Mononuclear cell (primary cell): ENCODE measurements around the gene CSF3. TPM values are rescaled to one million over a fixed set of nuclear protein-coding genes. Genes with fewer than 3 reads are reported as not detected.

Experiments used
- H3K27me3 ChIP-seq: 2 replicates; pipeline ENCODE4 v1.6.0; 2011; ENCODE audit warnings: low read length, control low read depth; ENCODE audit not compliant: insufficient read depth
- H3K4me1 ChIP-seq: 2 replicates; pipeline ENCODE4 v1.5.1; 2011; ENCODE audit warnings: mild to moderate bottlenecking, low read length, control low read depth; ENCODE audit not compliant: insufficient read depth
- H3K4me3 ChIP-seq: 2 replicates; pipeline ENCODE4 v1.5.1; 2011; ENCODE audit warnings: mild to moderate bottlenecking, low read length, moderate library complexity
- H3K9me3 ChIP-seq: 2 replicates; pipeline ENCODE4 v1.5.1; 2011; ENCODE audit warnings: low read depth, mild to moderate bottlenecking, control low read depth, low read length
- total RNA-seq: library from RNA; depleted of rRNA; stranded (reverse); fragments of >200 nt; gene quantifications from one replicate; pipeline ENCODE4 v1.2.3, GENCODE V29; 2012

CSF3 gene
- total RNA-seq, 1 donor = not detected

DNA sequence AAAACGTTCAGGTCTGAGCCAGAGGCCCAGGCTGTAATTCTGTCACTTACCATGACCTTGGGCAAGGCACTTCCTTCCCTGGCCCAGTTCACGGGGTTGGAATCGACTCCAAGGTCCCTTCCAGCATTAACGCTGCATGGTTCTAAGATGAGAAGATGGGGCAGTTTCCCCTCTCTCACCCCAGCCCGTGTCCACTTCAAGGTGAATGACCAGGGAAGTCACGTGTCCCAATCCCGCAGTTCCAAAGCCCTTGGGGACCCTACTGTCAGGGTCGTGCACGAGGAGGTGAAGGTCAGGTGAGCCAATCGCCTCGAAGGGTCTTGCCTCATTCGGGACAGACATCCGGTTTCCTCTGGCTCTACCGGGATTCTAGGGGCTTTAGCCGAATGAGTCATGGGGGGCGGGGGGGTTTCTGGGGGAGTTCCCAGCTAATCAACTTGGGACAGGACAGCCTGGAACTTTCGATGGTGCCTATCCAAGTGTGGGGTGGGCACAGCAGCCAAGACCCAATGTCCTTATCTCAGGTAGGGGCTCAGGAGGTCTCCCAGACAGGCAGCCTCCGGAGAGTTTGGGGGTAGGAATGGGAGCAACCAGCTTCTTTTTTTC lies 762 bp upstream of the CSF3 start:
- Histone ChIP-seq H3K4me1 (peaks cover 10% of the 10 kb centered on the region), H3K27me3 (no peaks in the 10 kb centered on the region), H3K4me3 (no peak overlapping the region)

DNA sequence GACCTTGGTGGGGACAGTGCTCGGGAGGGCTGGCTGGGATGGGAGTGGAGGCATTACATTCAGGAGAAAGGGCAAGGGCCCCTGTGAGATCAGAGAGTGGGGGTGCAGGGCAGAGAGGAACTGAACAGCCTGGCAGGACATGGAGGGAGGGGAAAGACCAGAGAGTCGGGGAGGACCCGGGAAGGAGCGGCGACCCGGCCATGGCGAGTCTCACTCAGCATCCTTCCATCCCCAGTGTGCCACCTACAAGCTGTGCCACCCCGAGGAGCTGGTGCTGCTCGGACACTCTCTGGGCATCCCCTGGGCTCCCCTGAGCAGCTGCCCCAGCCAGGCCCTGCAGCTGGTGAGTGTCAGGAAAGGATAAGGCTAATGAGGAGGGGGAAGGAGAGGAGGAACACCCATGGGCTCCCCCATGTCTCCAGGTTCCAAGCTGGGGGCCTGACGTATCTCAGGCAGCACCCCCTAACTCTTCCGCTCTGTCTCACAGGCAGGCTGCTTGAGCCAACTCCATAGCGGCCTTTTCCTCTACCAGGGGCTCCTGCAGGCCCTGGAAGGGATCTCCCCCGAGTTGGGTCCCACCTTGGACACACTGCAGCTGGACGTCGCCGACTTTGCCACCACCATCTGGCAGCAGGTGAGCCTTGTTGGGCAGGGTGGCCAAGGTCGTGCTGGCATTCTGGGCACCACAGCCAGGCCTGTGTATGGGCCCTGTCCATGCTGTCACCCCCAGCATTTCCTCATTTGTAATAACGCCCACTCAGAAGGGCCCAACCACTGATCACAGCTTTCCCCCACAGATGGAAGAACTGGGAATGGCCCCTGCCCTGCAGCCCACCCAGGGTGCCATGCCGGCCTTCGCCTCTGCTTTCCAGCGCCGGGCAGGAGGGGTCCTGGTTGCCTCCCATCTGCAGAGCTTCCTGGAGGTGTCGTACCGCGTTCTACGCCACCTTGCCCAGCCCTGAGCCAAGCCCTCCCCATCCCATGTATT lies 1.1 kb downstream of the CSF3 start:
- Histone ChIP-seq H3K4me1 (peaks cover 6% of the 10 kb centered on the region), H3K4me3 (no peak overlapping the region), H3K27me3 (no peaks in the 10 kb centered on the region), H3K9me3 (no peaks in the 10 kb centered on the region)

More for the DNA sequence above, 762 bp upstream of the CSF3 start:
- no peaks in the 10 kb centered on the region for H3K9me3 ChIP-seq

DNA sequence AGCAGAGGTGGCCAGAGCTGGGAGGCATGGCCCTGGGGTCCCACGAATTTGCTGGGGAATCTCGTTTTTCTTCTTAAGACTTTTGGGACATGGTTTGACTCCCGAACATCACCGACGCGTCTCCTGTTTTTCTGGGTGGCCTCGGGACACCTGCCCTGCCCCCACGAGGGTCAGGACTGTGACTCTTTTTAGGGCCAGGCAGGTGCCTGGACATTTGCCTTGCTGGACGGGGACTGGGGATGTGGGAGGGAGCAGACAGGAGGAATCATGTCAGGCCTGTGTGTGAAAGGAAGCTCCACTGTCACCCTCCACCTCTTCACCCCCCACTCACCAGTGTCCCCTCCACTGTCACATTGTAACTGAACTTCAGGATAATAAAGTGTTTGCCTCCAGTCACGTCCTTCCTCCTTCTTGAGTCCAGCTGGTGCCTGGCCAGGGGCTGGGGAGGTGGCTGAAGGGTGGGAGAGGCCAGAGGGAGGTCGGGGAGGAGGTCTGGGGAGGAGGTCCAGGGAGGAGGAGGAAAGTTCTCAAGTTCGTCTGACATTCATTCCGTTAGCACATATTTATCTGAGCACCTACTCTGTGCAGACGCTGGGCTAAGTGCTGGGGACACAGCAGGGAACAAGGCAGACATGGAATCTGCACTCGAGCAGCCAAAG lies 2.3 kb downstream of the CSF3 start:
- H3K4me3 ChIP-seq = no peak overlapping the region
- H3K4me1 ChIP-seq = peaks cover 6% of the 10 kb centered on the region
- H3K9me3 ChIP-seq = no peaks in the 10 kb centered on the region
- H3K27me3 ChIP-seq = no peaks in the 10 kb centered on the region

DNA sequence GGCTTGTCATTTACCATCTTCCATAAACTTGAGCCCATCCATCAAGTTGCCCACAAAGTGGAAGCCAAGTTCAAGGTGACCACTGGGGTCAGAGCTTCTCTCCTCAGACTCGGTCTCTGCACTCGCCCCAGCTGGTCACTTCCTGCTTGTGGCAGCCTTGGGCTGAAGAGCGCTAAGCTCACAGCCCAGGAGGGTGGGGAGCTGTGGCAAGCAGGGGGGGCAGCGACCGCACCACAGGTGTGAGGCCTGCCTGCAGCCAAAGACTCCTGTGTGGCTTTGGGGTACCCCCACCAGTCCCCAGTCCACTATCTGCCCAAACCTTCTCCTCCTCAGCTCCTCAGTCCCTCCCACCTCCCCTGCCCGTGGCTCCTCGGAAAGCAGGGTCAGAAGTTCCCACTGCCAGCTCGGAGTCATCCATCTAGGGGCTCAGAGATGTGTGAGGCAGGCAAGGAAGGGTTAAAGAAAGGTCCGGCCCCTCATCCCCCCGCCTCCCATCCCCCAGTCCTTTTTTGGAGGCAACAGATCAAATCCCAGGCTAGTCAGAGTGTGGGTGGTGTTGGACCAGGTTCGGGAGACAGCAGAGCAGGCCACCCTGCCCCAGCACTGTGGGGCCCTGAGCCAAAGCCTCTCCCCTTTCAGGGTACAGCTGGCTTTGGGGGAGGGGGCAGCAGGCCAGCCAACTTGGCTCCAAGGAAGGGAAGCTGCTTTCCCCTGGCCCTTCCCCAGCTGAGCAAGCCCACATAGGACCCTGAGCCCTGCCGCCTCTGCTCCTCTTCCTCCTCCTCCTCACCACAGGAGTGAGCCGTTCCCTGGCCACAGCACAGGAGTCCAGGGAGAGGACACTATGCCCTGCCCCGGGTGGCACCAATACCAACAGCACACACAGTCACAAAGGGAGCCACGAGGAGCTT lies 3.2 kb downstream of the CSF3 start:
- Histone ChIP-seq H3K4me3 (no peak overlapping the region), H3K9me3 (no peaks in the 10 kb centered on the region), H3K27me3 (no peaks in the 10 kb centered on the region), H3K4me1 (peaks cover 4% of the 10 kb centered on the region)

DNA sequence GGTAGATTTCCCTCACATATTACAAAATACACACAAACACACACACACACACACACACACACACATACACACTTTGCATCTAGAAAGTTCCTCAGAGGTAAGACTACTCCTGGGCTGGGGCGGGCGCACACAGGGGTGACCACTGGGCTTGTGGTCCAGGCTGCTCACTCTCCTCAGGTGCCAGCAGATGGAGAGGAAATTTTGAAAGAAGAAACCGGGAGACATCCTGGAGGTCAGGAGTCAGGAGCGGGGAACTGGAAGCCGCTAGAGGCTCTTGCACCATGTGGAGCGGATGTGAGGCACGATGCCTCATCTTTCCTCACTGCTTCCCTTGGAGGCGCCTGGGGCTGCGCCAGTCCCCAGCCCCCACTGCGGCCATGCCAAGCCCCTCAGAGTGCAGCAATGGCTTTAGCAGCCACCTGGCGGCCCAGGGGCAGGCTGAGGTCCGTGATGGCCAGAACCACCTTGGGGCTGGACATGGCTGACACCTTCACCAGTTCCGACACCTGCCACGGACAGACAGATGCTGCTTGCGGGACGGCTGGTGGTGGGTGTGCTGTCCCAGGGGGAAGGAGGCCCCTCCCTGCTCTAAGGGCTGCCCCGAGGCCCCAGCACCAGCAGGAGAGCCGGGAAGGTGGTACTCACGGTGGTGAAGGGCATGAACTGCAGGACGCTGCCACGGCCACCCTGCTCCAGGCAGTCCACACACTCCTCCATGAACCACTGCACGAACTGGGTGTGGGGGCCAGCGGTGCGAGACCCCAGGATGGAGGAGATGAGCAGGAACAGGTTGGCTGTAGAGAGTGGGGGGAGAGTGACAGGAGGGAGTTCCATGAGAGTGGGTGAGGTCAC lies 4.1 kb downstream of the CSF3 start:
- Histone ChIP-seq H3K9me3 (no peaks in the 10 kb centered on the region), H3K4me3 (no peak overlapping the region), H3K27me3 (no peaks in the 10 kb centered on the region), H3K4me1 (no peaks in the 10 kb centered on the region)

DNA sequence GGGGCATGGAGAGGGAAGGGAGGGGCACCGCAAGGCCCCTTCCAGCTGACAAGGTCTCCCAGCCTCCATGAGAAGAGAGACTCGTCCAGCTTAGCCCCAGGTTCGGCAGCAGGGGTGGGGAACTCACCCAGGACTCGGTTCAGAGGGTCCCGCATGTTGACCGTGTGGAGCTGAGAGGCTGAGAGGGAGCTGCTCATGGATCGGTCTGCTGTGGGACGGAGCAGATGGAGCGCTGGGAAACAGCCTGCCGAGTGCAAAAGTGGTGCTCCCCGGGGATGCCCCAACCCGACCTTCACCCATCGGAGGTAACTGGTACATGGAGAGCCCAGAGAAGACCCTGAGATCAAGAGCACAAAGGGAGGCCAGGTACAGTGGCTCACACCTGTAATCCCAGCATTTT lies 4.9 kb downstream of the CSF3 start:
- H3K27me3 ChIP-seq = no peaks in the 10 kb centered on the region
- H3K4me1 ChIP-seq = no peaks in the 10 kb centered on the region
- no peaks in the 10 kb centered on the region for H3K9me3 ChIP-seq
- no peak overlapping the region for H3K4me3 ChIP-seq

DNA sequence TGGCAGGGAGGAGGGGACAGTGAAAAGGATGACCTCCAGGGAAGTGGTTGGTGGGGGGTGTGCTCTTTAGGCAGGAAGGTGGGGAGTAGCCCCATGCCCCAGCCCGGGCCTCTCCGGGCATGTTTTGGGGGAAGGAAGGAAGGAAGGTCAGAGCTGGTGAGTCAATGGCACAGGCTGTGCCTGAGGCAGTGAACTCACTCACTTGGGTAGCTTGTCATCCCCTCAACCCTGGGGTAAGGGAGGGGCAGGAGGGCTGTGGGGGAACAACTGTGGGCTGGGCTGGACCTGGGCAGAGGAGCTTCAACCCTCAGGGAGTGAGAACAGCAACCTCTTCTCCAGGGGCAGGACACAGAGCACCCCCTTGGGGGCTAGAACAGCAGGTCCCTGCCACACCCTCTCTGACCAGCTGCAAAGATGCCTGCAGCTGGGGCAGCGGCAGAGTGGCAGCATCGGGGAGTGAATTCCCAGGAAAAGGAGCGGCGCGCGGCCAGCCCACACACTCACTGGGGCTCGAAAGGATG lies 6.3 kb downstream of the CSF3 start:
- no peak overlapping the region for H3K4me3 ChIP-seq
- H3K27me3 ChIP-seq = no peaks in the 10 kb centered on the region
- no peaks in the 10 kb centered on the region for H3K9me3 ChIP-seq
- H3K4me1 ChIP-seq = peaks cover 9% of the 10 kb centered on the region

DNA sequence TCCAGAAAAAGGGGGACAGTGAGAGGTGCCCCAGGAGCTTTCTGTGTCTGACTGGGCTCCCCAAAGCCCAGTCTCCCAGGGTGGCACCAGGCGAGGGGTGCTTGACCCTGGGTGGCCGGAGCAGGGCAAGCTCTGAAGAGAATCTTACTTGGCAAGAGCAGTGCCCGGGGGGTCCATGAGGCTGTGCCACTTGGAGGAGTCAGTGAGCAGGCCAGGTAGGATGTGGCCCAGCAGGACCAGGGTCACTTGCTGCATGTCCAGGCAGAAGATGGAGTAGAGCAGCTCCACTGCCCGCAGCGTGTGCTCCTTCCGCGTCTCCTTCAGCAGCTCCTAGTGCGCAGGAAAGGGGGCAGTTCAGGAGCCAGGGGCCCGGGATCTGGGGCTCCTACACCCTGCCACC lies 7.3 kb downstream of the CSF3 start:
- Histone ChIP-seq H3K27me3 (no peaks in the 10 kb centered on the region), H3K9me3 (no peaks in the 10 kb centered on the region), H3K4me1 (peaks cover 14% of the 10 kb centered on the region)

DNA sequence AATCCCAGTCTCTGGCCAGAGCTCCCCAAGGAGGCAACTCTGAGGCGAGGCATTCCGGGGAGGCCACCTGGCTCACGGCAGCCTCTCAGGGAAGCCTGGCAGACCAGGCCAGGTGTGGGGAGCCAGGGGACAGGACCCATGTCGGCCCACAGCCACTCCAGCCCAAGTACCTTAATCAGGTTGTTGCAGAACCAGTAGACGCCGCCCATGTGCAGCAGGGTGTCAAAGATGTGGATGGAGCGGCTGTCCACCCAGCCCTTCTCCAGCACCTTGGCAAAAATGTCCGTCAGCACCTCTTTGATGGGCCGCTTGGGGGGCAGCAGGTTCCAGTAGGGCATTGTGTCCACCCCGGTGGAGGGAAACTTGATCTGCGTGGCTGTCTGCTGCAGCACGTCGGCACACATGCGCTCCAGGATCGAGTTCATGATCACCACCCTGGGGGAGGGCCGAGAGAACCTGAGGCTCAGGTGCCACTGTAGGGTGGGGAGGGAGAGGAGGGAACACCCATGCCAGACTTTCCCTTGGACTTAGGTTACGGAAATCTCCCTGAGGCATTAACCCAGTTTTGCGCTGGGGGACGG lies 7.8 kb downstream of the CSF3 start:
- no peaks in the 10 kb centered on the region for H3K27me3 ChIP-seq

More for the DNA sequence above, 7.3 kb downstream of the CSF3 start:
- no peak overlapping the region for H3K4me3 ChIP-seq

DNA sequence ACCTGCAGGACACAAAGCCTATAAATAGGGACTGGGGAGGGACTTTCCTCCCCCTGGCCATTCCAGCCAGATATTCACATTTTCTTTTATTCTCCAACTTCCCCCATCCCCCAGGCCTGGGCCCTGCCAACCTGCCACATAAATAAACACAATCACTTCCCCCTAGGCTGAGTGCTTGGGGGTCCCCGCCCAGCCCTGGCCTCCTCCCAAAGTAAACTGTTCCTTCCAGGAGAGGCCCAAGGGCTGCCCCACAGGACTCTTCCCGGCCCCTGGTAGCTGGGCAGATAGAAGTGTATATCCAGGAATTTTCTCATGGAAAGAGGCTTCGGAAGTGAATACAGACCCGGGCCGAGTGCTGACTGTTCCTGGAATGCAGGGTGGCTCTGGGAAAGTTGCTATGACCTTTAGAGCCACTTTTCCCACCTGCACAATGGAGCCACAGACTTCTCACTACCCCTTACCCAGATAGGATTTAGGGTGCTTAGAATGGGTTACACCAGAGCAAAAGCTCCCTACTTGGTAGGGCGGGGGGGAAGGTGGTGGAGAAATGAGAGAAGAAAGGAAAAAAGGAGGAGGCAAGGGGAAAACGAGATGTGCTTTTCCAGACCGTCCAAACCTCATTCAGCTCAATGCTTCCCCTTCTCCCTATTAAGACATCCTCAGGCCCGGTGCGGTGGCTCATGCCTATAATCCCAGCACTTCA lies 8.5 kb downstream of the CSF3 start:
- H3K4me1 ChIP-seq = peaks cover 14% of the 10 kb centered on the region
- H3K9me3 ChIP-seq = no peaks in the 10 kb centered on the region
- H3K27me3 ChIP-seq = no peaks in the 10 kb centered on the region
- no peak overlapping the region for H3K4me3 ChIP-seq

More for the DNA sequence above, 7.8 kb downstream of the CSF3 start:
- no peaks in the 10 kb centered on the region for H3K9me3 ChIP-seq
- peaks cover 14% of the 10 kb centered on the region for H3K4me1 ChIP-seq
- no peak overlapping the region for H3K4me3 ChIP-seq

DNA sequence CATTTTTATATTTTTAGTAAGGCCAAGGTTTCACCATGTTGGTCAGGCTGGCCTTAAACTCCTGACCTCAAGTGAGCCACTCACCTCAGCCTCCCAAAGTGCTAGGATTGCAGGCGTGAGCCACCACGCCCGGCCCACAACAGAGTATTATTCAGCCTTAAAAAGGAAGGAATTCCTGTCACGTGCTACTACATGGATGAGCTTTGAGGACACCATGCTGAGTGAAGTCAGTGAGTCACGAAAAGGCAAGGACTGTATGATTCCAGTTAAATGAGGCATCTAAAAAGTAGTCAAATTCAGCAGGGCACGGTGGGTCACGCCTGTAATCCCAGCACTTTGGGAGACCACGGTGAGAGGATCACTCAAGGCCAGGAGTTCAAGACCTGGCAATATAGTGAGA lies 9.7 kb downstream of the CSF3 start:
- no peaks in the 10 kb centered on the region for H3K27me3 ChIP-seq
- no peak overlapping the region for H3K4me3 ChIP-seq
- no peaks in the 10 kb centered on the region for H3K9me3 ChIP-seq
- peaks cover 14% of the 10 kb centered on the region for H3K4me1 ChIP-seq

DNA sequence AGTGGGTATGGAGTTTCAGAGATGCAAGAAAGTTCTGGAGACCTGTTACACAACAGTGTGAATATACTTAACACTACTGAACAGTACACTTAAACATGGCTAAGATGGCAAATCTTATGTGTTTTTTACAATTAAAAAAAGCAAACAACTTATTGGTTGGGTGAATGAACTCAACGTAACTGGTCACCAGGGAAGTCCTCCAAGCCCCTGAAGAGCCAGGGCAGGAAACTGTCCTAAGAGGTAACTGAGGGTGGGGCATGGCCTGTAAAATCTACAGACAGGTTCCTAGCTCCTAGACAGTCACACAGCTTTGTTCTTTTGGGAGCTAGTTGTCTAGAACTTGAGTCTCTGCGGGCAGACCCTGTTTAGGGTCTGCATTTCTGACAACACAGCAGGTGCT lies 10.3 kb downstream of the CSF3 start:
- Histone ChIP-seq H3K27me3 (no peaks in the 10 kb centered on the region), H3K4me3 (no peak overlapping the region), H3K9me3 (no peaks in the 10 kb centered on the region), H3K4me1 (peaks cover 14% of the 10 kb centered on the region)
